ENCODE results near the gene CGB5.
"Not testable (repeated sequence)": the region's sequence is repeated elsewhere in the genome, so short reads cannot be mapped to it uniquely, and the experiment has no call there.

Gene CGB5

DNA sequence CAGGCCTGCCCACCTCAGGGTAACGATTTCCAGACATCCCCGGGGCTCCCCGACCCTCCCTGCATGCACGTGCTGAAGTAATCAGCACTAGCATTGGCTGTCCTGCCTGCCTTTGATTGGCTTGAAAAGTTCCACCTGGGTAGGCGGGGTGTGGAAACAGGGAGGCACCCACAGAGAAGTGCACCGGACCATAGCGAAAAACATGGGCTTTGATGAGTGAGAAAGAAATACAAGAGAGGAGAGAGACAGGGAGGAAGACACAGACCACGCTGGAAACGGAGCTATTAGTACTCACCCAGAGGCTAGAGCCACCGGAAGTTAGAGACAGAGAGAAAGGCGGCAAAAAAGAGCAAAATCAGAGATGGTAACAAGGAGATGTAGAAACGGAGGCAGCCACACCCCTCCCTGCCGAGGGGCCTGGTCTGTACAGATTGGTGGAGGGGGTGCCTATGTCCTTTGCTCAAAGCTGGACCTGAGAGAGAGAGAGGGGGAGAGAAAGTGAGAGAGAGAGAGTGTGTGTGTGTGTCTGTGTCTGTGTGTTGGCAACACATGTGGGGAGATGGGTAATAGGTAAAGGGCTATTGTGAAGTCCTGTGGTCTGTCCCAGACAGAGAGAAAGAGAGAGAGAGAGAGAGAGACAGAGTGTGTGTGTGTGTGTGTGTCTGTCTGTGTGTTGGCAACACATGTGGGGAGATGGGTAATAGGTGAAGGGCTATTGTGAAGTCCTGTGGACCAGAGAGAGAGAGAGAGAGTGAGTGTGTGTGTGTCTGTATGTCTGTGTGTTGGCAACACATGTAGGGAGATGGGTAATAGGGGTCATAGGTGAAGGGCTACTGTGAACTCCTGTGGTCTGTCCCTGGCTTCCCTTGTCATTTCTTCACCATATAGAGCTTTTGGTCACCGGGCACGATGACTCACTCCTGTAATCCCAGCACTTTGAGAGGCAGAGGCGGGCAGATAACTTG lies 22.4 kb upstream of the CGB5 start:
- H3K4me3 ChIP-seq (ENCODE audit: low read depth in 1 of 2, low read length in 2 of 2): no peak overlapping the region
- H3K9me3 ChIP-seq (ENCODE audit: control insufficient read depth in 1 of 2, low read length in 2 of 2): no peaks in the 10 kb centered on the region
- no peak overlapping the region for H3K9ac ChIP-seq (ENCODE audit: low read depth in 1 of 2, low read length in 2 of 2)
- peaks cover 0 to 1% of the 10 kb centered on the region in 2 donors for H3K36me3 ChIP-seq (ENCODE audit: control insufficient read depth in 1 of 2, insufficient read depth in 2 of 2, low read length in 2 of 2)
- peaks cover 13 to 16% of the 10 kb centered on the region in 2 donors for H3K27me3 ChIP-seq (ENCODE audit: control insufficient read depth in 1 of 2, insufficient read depth in 2 of 2, low read length in 2 of 2)
- H3K27ac ChIP-seq (ENCODE audit: low read depth, low read length): no peak overlapping the region
- peaks cover 12 to 13% of the 10 kb centered on the region in 2 donors for H3K4me1 ChIP-seq (ENCODE audit: control insufficient read depth in 1 of 2, insufficient read depth in 2 of 2, low read length in 2 of 2)

DNA sequence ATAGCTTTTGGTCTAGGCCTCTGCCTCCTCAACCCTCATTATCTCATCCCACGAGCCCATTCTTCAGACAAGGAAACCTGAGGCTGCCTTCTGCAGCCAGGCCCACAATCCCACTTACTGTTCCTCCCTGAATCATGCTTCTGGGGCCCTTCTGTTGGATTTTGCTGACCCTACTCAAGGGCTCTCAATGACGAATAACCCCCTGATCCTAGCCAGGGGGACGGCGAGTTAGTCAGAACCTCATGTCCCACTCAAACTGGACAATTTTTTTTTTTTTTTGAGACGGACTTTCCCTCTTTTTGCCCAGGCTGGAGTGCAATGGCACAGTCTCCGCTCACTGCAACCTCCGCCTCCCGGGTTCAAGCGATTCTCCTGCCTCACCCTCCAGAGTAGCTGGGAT lies 21.5 kb upstream of the CGB5 start:
- Histone ChIP-seq H3K4me3 (ENCODE audit: low read depth in 1 of 2, low read length in 2 of 2) (no peak overlapping the region), H3K9me3 (ENCODE audit: control insufficient read depth in 1 of 2, low read length in 2 of 2) (no peaks in the 10 kb centered on the region), H3K9ac (ENCODE audit: low read depth in 1 of 2, low read length in 2 of 2) (no peak overlapping the region), H3K4me1 (ENCODE audit: control insufficient read depth in 1 of 2, insufficient read depth in 2 of 2, low read length in 2 of 2) (peaks cover 12 to 13% of the 10 kb centered on the region in 2 donors), H3K27me3 (ENCODE audit: control insufficient read depth in 1 of 2, insufficient read depth in 2 of 2, low read length in 2 of 2) (peaks cover 13 to 16% of the 10 kb centered on the region in 2 donors), H3K27ac (ENCODE audit: low read depth, low read length) (no peak overlapping the region), H3K36me3 (ENCODE audit: control insufficient read depth in 1 of 2, insufficient read depth in 2 of 2, low read length in 2 of 2) (no peaks in the 10 kb centered on the region)

- not testable (repeated sequence) for H3K9me3 ChIP-seq (ENCODE audit: control insufficient read depth in 1 of 2, low read length in 2 of 2); H3K36me3 ChIP-seq (ENCODE audit: control insufficient read depth in 1 of 2, insufficient read depth in 2 of 2, low read length in 2 of 2); H3K27ac ChIP-seq (ENCODE audit: low read depth, low read length); H3K4me1 ChIP-seq (ENCODE audit: control insufficient read depth in 1 of 2, insufficient read depth in 2 of 2, low read length in 2 of 2); H3K9ac ChIP-seq (ENCODE audit: low read depth in 1 of 2, low read length in 2 of 2); H3K4me3 ChIP-seq (ENCODE audit: low read depth in 1 of 2, low read length in 2 of 2)
- peaks cover 13% of the 10 kb centered on the region in 2 donors for H3K27me3 ChIP-seq (ENCODE audit: control insufficient read depth in 1 of 2, insufficient read depth in 2 of 2, low read length in 2 of 2)
Measured at GRCh38 chr19:49024233-49024632, 19.4 kb upstream of the CGB5 start, which contains the start of gene CGB3. CGB3 (minus strand) TSS chr19:49024333; CDS start chr19:49023971, 362 bp downstream.

GRCh38 chr19:49025088-49025487 lies 18.6 kb upstream of the CGB5 start:
- not testable (repeated sequence) for H3K4me3 ChIP-seq (ENCODE audit: low read depth in 1 of 2, low read length in 2 of 2); H3K4me1 ChIP-seq (ENCODE audit: control insufficient read depth in 1 of 2, insufficient read depth in 2 of 2, low read length in 2 of 2); H3K9ac ChIP-seq (ENCODE audit: low read depth in 1 of 2, low read length in 2 of 2); H3K36me3 ChIP-seq (ENCODE audit: control insufficient read depth in 1 of 2, insufficient read depth in 2 of 2, low read length in 2 of 2); H3K27ac ChIP-seq (ENCODE audit: low read depth, low read length); H3K9me3 ChIP-seq (ENCODE audit: control insufficient read depth in 1 of 2, low read length in 2 of 2)
- H3K27me3 ChIP-seq (ENCODE audit: control insufficient read depth in 1 of 2, insufficient read depth in 2 of 2, low read length in 2 of 2): peaks cover 9 to 12% of the 10 kb centered on the region in 2 donors

DNA sequence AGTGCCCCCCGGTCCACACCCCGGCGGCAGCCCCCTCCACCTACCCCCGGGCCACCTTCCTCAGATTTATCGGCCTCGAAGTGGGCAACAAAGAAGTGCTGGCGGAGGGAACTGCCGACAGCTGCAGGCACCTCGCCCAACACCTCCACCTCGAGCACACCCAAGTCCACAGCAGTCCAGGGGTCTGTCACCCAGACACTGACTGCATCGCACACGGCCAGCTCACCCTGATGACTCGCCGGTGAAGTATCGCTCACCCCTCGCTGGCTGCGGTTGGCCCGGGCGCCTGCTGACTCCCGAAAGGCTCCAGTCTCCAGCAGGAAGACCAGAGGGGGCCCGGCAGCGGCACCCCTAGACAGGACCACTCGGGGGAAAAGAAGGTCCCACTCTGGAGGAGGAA lies 18.0 kb upstream of the CGB5 start:
- not testable (repeated sequence) for H3K27ac ChIP-seq (ENCODE audit: low read depth, low read length); H3K4me3 ChIP-seq (ENCODE audit: low read depth in 1 of 2, low read length in 2 of 2); H3K36me3 ChIP-seq (ENCODE audit: control insufficient read depth in 1 of 2, insufficient read depth in 2 of 2, low read length in 2 of 2); H3K4me1 ChIP-seq (ENCODE audit: control insufficient read depth in 1 of 2, insufficient read depth in 2 of 2, low read length in 2 of 2); H3K9ac ChIP-seq (ENCODE audit: low read depth in 1 of 2, low read length in 2 of 2); H3K27me3 ChIP-seq (ENCODE audit: control insufficient read depth in 1 of 2, insufficient read depth in 2 of 2, low read length in 2 of 2); H3K9me3 ChIP-seq (ENCODE audit: control insufficient read depth in 1 of 2, low read length in 2 of 2)

GRCh38 chr19:49028686-49029085 lies 15.0 kb upstream of the CGB5 start:
- H3K4me3 ChIP-seq (ENCODE audit: low read depth in 1 of 2, low read length in 2 of 2); H3K9me3 ChIP-seq (ENCODE audit: control insufficient read depth in 1 of 2, low read length in 2 of 2); H3K9ac ChIP-seq (ENCODE audit: low read depth in 1 of 2, low read length in 2 of 2); H3K27me3 ChIP-seq (ENCODE audit: control insufficient read depth in 1 of 2, insufficient read depth in 2 of 2, low read length in 2 of 2); H3K27ac ChIP-seq (ENCODE audit: low read depth, low read length); H3K36me3 ChIP-seq (ENCODE audit: control insufficient read depth in 1 of 2, insufficient read depth in 2 of 2, low read length in 2 of 2); H3K4me1 ChIP-seq (ENCODE audit: control insufficient read depth in 1 of 2, insufficient read depth in 2 of 2, low read length in 2 of 2): not testable (repeated sequence)

GRCh38 chr19:49029749-49030148 lies 13.9 kb upstream of the CGB5 start:
- H3K36me3 ChIP-seq (ENCODE audit: control insufficient read depth in 1 of 2, insufficient read depth in 2 of 2, low read length in 2 of 2); H3K27me3 ChIP-seq (ENCODE audit: control insufficient read depth in 1 of 2, insufficient read depth in 2 of 2, low read length in 2 of 2); H3K4me3 ChIP-seq (ENCODE audit: low read depth in 1 of 2, low read length in 2 of 2); H3K27ac ChIP-seq (ENCODE audit: low read depth, low read length); H3K9me3 ChIP-seq (ENCODE audit: control insufficient read depth in 1 of 2, low read length in 2 of 2); H3K4me1 ChIP-seq (ENCODE audit: control insufficient read depth in 1 of 2, insufficient read depth in 2 of 2, low read length in 2 of 2); H3K9ac ChIP-seq (ENCODE audit: low read depth in 1 of 2, low read length in 2 of 2): not testable (repeated sequence)

DNA sequence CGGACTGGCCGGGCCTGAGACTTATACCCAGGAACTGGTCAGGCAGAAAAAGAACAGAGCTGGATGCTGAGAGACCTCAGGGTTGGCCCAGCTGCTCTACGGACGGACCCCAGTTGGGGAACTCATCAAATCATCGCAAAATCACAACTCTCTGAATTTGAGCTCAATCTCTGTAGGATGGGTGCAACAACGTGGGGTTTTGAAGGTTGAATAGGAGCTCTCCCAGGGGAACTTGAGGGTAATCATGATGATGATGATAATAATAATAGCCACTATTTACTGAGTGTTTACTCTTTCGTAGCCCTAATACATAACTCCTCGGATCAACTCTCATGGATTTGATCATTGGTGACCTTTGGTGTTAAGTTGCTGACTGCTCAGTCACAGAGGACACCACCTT lies 13.3 kb upstream of the CGB5 start:
- H3K27me3 ChIP-seq (ENCODE audit: control insufficient read depth in 1 of 2, insufficient read depth in 2 of 2, low read length in 2 of 2); H3K4me3 ChIP-seq (ENCODE audit: low read depth in 1 of 2, low read length in 2 of 2); H3K36me3 ChIP-seq (ENCODE audit: control insufficient read depth in 1 of 2, insufficient read depth in 2 of 2, low read length in 2 of 2): not testable (repeated sequence)

DNA sequence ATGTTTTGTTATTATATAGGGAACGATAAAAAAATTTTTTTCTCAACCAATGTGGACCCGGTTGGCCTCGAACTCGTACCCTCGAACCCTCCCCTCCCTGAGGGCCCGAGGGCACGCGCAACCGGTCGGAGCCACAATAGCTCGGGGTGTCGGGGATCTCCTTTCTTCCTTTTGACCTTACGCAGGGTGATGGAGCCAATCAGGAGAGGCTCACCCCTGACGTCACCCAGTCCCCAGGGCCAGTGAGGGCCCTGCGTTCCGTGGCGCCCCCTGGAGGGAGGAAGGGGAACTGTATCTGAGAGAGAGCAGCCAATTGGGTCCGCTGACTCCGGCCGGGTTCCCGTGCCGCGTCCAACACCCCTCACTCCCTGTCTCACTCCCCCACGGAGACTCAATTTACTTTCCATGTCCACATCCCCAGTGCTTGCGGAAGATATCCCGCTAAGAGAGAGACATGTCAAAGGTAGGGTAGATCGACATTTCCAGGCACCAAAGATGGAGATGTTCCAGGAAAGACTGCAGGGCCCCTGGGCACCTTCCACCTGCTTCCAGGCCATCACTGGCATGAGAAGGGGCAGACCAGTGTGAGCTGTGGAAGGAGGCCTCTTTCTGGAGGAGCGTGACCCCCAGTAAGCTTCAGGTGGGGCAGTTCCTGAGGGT lies 11.9 kb upstream of the CGB5 start, which contains the start of gene CGB2:
CGB2 (plus strand) TSS at position 249 of the 660 bp plus-strand sequence; CDS start at position 455, 206 bp downstream.
- not testable (repeated sequence) for H3K9ac ChIP-seq (ENCODE audit: low read depth in 1 of 2, low read length in 2 of 2); H3K27me3 ChIP-seq (ENCODE audit: control insufficient read depth in 1 of 2, insufficient read depth in 2 of 2, low read length in 2 of 2)

More for the DNA sequence above, 13.3 kb upstream of the CGB5 start:
- not testable (repeated sequence) for H3K9me3 ChIP-seq (ENCODE audit: control insufficient read depth in 1 of 2, low read length in 2 of 2); H3K9ac ChIP-seq (ENCODE audit: low read depth in 1 of 2, low read length in 2 of 2); H3K27ac ChIP-seq (ENCODE audit: low read depth, low read length); H3K4me1 ChIP-seq (ENCODE audit: control insufficient read depth in 1 of 2, insufficient read depth in 2 of 2, low read length in 2 of 2)

GRCh38 chr19:49036815-49037214 lies 6.8 kb upstream of the CGB5 start, which contains the start of gene CGB1:
CGB1 (minus strand) TSS chr19:49036895; CDS start chr19:49036711, 184 bp downstream.
- H3K4me3 ChIP-seq (ENCODE audit: low read depth in 1 of 2, low read length in 2 of 2); H3K36me3 ChIP-seq (ENCODE audit: control insufficient read depth in 1 of 2, insufficient read depth in 2 of 2, low read length in 2 of 2); H3K4me1 ChIP-seq (ENCODE audit: control insufficient read depth in 1 of 2, insufficient read depth in 2 of 2, low read length in 2 of 2); H3K27ac ChIP-seq (ENCODE audit: low read depth, low read length); H3K9me3 ChIP-seq (ENCODE audit: control insufficient read depth in 1 of 2, low read length in 2 of 2); H3K9ac ChIP-seq (ENCODE audit: low read depth in 1 of 2, low read length in 2 of 2); H3K27me3 ChIP-seq (ENCODE audit: control insufficient read depth in 1 of 2, insufficient read depth in 2 of 2, low read length in 2 of 2): not testable (repeated sequence)

More for the DNA sequence above, 11.9 kb upstream of the CGB5 start, which contains the start of gene CGB2:
- H3K27ac ChIP-seq (ENCODE audit: low read depth, low read length); H3K36me3 ChIP-seq (ENCODE audit: control insufficient read depth in 1 of 2, insufficient read depth in 2 of 2, low read length in 2 of 2); H3K4me3 ChIP-seq (ENCODE audit: low read depth in 1 of 2, low read length in 2 of 2); H3K9me3 ChIP-seq (ENCODE audit: control insufficient read depth in 1 of 2, low read length in 2 of 2); H3K4me1 ChIP-seq (ENCODE audit: control insufficient read depth in 1 of 2, insufficient read depth in 2 of 2, low read length in 2 of 2): not testable (repeated sequence)
